ENCODE data around the gene ASIC1.

ASIC1 gene

GRCh38 chr12:50041062-50041860, 16.1 kb upstream of the ASIC1 start:
- WGBS (ENCODE audit: insufficient coverage, insufficient read length): no CpG with 5 or more reads among the region's 15 CpGs
- no peak for DNase-seq (ENCODE audit: low read depth, low spot score)
- H3K4me1 ChIP-seq (ENCODE audit: control insufficient read depth, insufficient read depth, low read length): no peaks in the 10 kb centered on the region
- no peaks in the 10 kb centered on the region for H3K9me3 ChIP-seq (ENCODE audit: control insufficient read depth, insufficient read depth, low read length)
- no peak overlapping the region for H3K27ac ChIP-seq (ENCODE audit: low read length)
- H3K27me3 ChIP-seq (ENCODE audit: control insufficient read depth, insufficient read depth, low read length): no peaks in the 10 kb centered on the region
- no peaks in the 10 kb centered on the region for H3K36me3 ChIP-seq (ENCODE audit: control insufficient read depth, insufficient read depth, low read length)
- no peak overlapping the region for H3K4me3 ChIP-seq (ENCODE audit: low read length)

GRCh38 chr12:50041962-50042361, 15.4 kb upstream of the ASIC1 start:
- H3K36me3 ChIP-seq (ENCODE audit: control insufficient read depth, insufficient read depth, low read length): no peaks in the 10 kb centered on the region
- H3K4me1 ChIP-seq (ENCODE audit: control insufficient read depth, insufficient read depth, low read length): no peaks in the 10 kb centered on the region
- DNase-seq (ENCODE audit: low read depth, low spot score): no peak
- no peak overlapping the region for H3K27ac ChIP-seq (ENCODE audit: low read length)
- WGBS (ENCODE audit: insufficient coverage, insufficient read length): no CpG with 5 or more reads among the region's 5 CpGs
- no peaks in the 10 kb centered on the region for H3K9me3 ChIP-seq (ENCODE audit: control insufficient read depth, insufficient read depth, low read length)
- no peak overlapping the region for H3K4me3 ChIP-seq (ENCODE audit: low read length)
- no peaks in the 10 kb centered on the region for H3K27me3 ChIP-seq (ENCODE audit: control insufficient read depth, insufficient read depth, low read length)

- Histone ChIP-seq H3K9me3 (ENCODE audit: control insufficient read depth, insufficient read depth, low read length) (no peaks in the 10 kb centered on the region), H3K27me3 (ENCODE audit: control insufficient read depth, insufficient read depth, low read length) (0 out of 2 replicates have a peak, but pooled peaks cover under 1% of the 10 kb centered on the region), H3K27ac (ENCODE audit: low read length) (no peak overlapping the region), H3K4me3 (ENCODE audit: low read length) (no peak overlapping the region), H3K36me3 (ENCODE audit: control insufficient read depth, insufficient read depth, low read length) (no peaks in the 10 kb centered on the region), H3K4me1 (ENCODE audit: control insufficient read depth, insufficient read depth, low read length) (no peaks in the 10 kb centered on the region)
- WGBS (ENCODE audit: insufficient coverage, insufficient read length): no CpG with 5 or more reads among the region's 6 CpGs
- DNase-seq (ENCODE audit: low read depth, low spot score): no peak
Observed at GRCh38 chr12:50042693-50043092, 14.7 kb upstream of the ASIC1 start.

- Histone ChIP-seq H3K4me1 (ENCODE audit: control insufficient read depth, insufficient read depth, low read length) (no peaks in the 10 kb centered on the region), H3K9me3 (ENCODE audit: control insufficient read depth, insufficient read depth, low read length) (no peaks in the 10 kb centered on the region), H3K27ac (ENCODE audit: low read length) (no peak overlapping the region), H3K36me3 (ENCODE audit: control insufficient read depth, insufficient read depth, low read length) (no peaks in the 10 kb centered on the region), H3K27me3 (ENCODE audit: control insufficient read depth, insufficient read depth, low read length) (peaks cover 2% of the 10 kb centered on the region; the same call in 1 of the 2 replicates), H3K4me3 (ENCODE audit: low read length) (no peak overlapping the region)
- no peak for DNase-seq (ENCODE audit: low read depth, low spot score)
- WGBS (ENCODE audit: insufficient coverage, insufficient read length): no CpG with 5 or more reads among the region's 2 CpGs
Observed at GRCh38 chr12:50043308-50043707, 14.1 kb upstream of the ASIC1 start.

GRCh38 chr12:50043854-50044253, 13.5 kb upstream of the ASIC1 start:
- Histone ChIP-seq H3K4me1 (ENCODE audit: control insufficient read depth, insufficient read depth, low read length) (no peaks in the 10 kb centered on the region), H3K27ac (ENCODE audit: low read length) (no peak overlapping the region), H3K4me3 (ENCODE audit: low read length) (no peak overlapping the region), H3K27me3 (ENCODE audit: control insufficient read depth, insufficient read depth, low read length) (peaks cover 3% of the 10 kb centered on the region; the same call in 1 of the 2 replicates), H3K9me3 (ENCODE audit: control insufficient read depth, insufficient read depth, low read length) (no peaks in the 10 kb centered on the region), H3K36me3 (ENCODE audit: control insufficient read depth, insufficient read depth, low read length) (no peaks in the 10 kb centered on the region)
- no CpG with 5 or more reads among the region's 6 CpGs for WGBS (ENCODE audit: insufficient coverage, insufficient read length)
- no peak for DNase-seq (ENCODE audit: low read depth, low spot score)

- WGBS (ENCODE audit: insufficient coverage, insufficient read length): no CpG with 5 or more reads among the region's 7 CpGs
Observed at GRCh38 chr12:50047693-50048250, 9.6 kb upstream of the ASIC1 start.

GRCh38 chr12:50049254-50050118, 7.9 kb upstream of the ASIC1 start:
- no peaks in the 10 kb centered on the region for H3K4me1 ChIP-seq (ENCODE audit: control insufficient read depth, insufficient read depth, low read length)
- no peaks in the 10 kb centered on the region for H3K9me3 ChIP-seq (ENCODE audit: control insufficient read depth, insufficient read depth, low read length)
- H3K27ac ChIP-seq (ENCODE audit: low read length): no peak overlapping the region
- 100% methylated on average over 1 of the region's 3 CpGs for WGBS (ENCODE audit: insufficient coverage, insufficient read length)
- DNase-seq (ENCODE audit: low read depth, low spot score): no peak
- no peaks in the 10 kb centered on the region for H3K36me3 ChIP-seq (ENCODE audit: control insufficient read depth, insufficient read depth, low read length)
- peaks cover 34% of the 10 kb centered on the region for H3K27me3 ChIP-seq (ENCODE audit: control insufficient read depth, insufficient read depth, low read length)
- H3K4me3 ChIP-seq (ENCODE audit: low read length): no peak overlapping the region

More at GRCh38 chr12:50047693-50048250, 9.6 kb upstream of the ASIC1 start:
- Histone ChIP-seq H3K27ac (ENCODE audit: low read length) (no peak overlapping the region), H3K36me3 (ENCODE audit: control insufficient read depth, insufficient read depth, low read length) (no peaks in the 10 kb centered on the region), H3K27me3 (ENCODE audit: control insufficient read depth, insufficient read depth, low read length) (peaks cover 22% of the 10 kb centered on the region), H3K9me3 (ENCODE audit: control insufficient read depth, insufficient read depth, low read length) (no peaks in the 10 kb centered on the region), H3K4me3 (ENCODE audit: low read length) (no peak overlapping the region), H3K4me1 (ENCODE audit: control insufficient read depth, insufficient read depth, low read length) (no peaks in the 10 kb centered on the region)
- no peak for DNase-seq (ENCODE audit: low read depth, low spot score)

- no peaks in the 10 kb centered on the region for H3K4me1 ChIP-seq (ENCODE audit: control insufficient read depth, insufficient read depth, low read length)
- H3K27ac ChIP-seq (ENCODE audit: low read length): no peak overlapping the region
- peaks cover 34% of the 10 kb centered on the region for H3K27me3 ChIP-seq (ENCODE audit: control insufficient read depth, insufficient read depth, low read length)
- no CpG with 5 or more reads among the region's 3 CpGs for WGBS (ENCODE audit: insufficient coverage, insufficient read length)
- H3K9me3 ChIP-seq (ENCODE audit: control insufficient read depth, insufficient read depth, low read length): no peaks in the 10 kb centered on the region
- DNase-seq (ENCODE audit: low read depth, low spot score): no peak
- H3K4me3 ChIP-seq (ENCODE audit: low read length): no peak overlapping the region
- H3K36me3 ChIP-seq (ENCODE audit: control insufficient read depth, insufficient read depth, low read length): no peaks in the 10 kb centered on the region
Observed at GRCh38 chr12:50050119-50050385, 7.3 kb upstream of the ASIC1 start.

GRCh38 chr12:50050410-50051098, 6.8 kb upstream of the ASIC1 start:
- DNase-seq (ENCODE audit: low read depth, low spot score): no peak
- no peak overlapping the region for H3K27ac ChIP-seq (ENCODE audit: low read length)
- no peaks in the 10 kb centered on the region for H3K36me3 ChIP-seq (ENCODE audit: control insufficient read depth, insufficient read depth, low read length)
- no peaks in the 10 kb centered on the region for H3K9me3 ChIP-seq (ENCODE audit: control insufficient read depth, insufficient read depth, low read length)
- no CpG with 5 or more reads among the region's 37 CpGs for WGBS (ENCODE audit: insufficient coverage, insufficient read length)
- no peaks in the 10 kb centered on the region for H3K4me1 ChIP-seq (ENCODE audit: control insufficient read depth, insufficient read depth, low read length)
- H3K27me3 ChIP-seq (ENCODE audit: control insufficient read depth, insufficient read depth, low read length): peaks cover 35% of the 10 kb centered on the region
- peak overlapping the region; percentile 19; the same call in 1 of the 2 replicates for H3K4me3 ChIP-seq (ENCODE audit: low read length)

Measured in iPS DF 6.9 (cell line).